OCI-LY1 (cell line): ENCODE data around the gene MRI1.

ENCODE experiments used
- H2AFZ ChIP-seq: fragments of 200-600 bp; sonication (generic), shearing (Covaris generic); 2 replicates; pipeline ENCODE4 v1.6.0; 2014; ENCODE audit warnings: antibody characterized with exemption, mild to moderate bottlenecking, low read length
- H3F3A ChIP-seq: fragments of 200-600 bp; sonication (generic), shearing (Covaris generic); 2 replicates; pipeline ENCODE4 v1.6.0; 2014; ENCODE audit warnings: mild to moderate bottlenecking, antibody characterized with exemption, low read length, moderate library complexity; ENCODE audit not compliant: insufficient read depth
- H3K27ac ChIP-seq: fragments of 200-600 bp; sonication (generic); 2 replicates; pipeline ENCODE4 v1.5.1; 2014; ENCODE audit warnings: low read length, mixed run types, mild to moderate bottlenecking, low read depth; ENCODE audit not compliant: poor library complexity, severe bottlenecking
- H3K27me3 ChIP-seq: fragments of 200-600 bp; sonication (generic); 2 replicates; pipeline ENCODE4 v1.6.0; 2014; ENCODE audit warnings: antibody characterized with exemption, mild to moderate bottlenecking, low read length, moderate library complexity; ENCODE audit not compliant: insufficient read depth
- H3K36me3 ChIP-seq: fragments of 200-600 bp; sonication (generic); 2 replicates; pipeline ENCODE4 v1.6.1; 2014; ENCODE audit warnings: mild to moderate bottlenecking, antibody characterized with exemption, low read length, moderate library complexity, mixed read lengths; ENCODE audit not compliant: insufficient read depth
- H3K4me1 ChIP-seq: fragments of 200-600 bp; sonication (generic); 2 replicates; pipeline ENCODE4 v1.5.1; 2014; ENCODE audit warnings: mild to moderate bottlenecking, low read length, moderate library complexity; ENCODE audit not compliant: insufficient read depth, severe bottlenecking
- H3K4me2 ChIP-seq: fragments of 200-600 bp; sonication (generic), shearing (Covaris generic); 2 replicates; pipeline ENCODE4 v1.6.1; 2014; ENCODE audit warnings: low read length
- H3K4me3 ChIP-seq: fragments of 200-600 bp; sonication (generic); 2 replicates; pipeline ENCODE4 v1.5.1; 2014; ENCODE audit warnings: low read length, low read depth, mild to moderate bottlenecking, mixed read lengths; ENCODE audit not compliant: poor library complexity, severe bottlenecking
- H3K79me2 ChIP-seq: fragments of 200-600 bp; shearing (Covaris generic); 2 replicates; pipeline ENCODE4 v1.6.1; 2016; ENCODE audit warnings: mixed run types, low read length, mixed read lengths; ENCODE audit not compliant: insufficient read depth
- H3K9ac ChIP-seq: fragments of 200-600 bp; sonication (generic), shearing (Covaris generic); 2 replicates; pipeline ENCODE4 v1.6.1; 2014; ENCODE audit warnings: mild to moderate bottlenecking, low read length, mixed read lengths
- H3K9me2 ChIP-seq: fragments of 200-600 bp; sonication (generic), shearing (Covaris generic); 2 replicates; pipeline ENCODE4 v1.6.1; 2014; ENCODE audit warnings: low read depth, mild to moderate bottlenecking, low read length, mixed read lengths
- H3K9me3 ChIP-seq: fragments of 200-600 bp; shearing (Covaris generic); 2 replicates; pipeline ENCODE4 v1.6.1; 2014; ENCODE audit warnings: low read length, mixed read lengths
- H4K20me1 ChIP-seq: fragments of 200-600 bp; sonication (generic), shearing (Covaris generic); 2 replicates; pipeline ENCODE4 v1.6.0; 2016; ENCODE audit warnings: mild to moderate bottlenecking, low read length; ENCODE audit not compliant: insufficient read depth
- CTCF ChIP-seq: fragments of 200-600 bp; sonication (generic), shearing (Covaris generic); IDR thresholded peaks from 2 replicates; pipeline ENCODE4 v1.5.1; 2017; ENCODE audit warnings: mild to moderate bottlenecking, antibody characterized with exemption, low read length, moderate library complexity, mixed read lengths
- EZH2 ChIP-seq: fragments of 200-600 bp; sonication (generic), shearing (Covaris generic); IDR thresholded peaks from 2 replicates; pipeline ENCODE4 v1.8.0; 2017; ENCODE audit warnings: borderline replicate concordance, mixed run types, mild to moderate bottlenecking, antibody characterized with exemption, low read length, moderate library complexity, mixed read lengths

The MRI1 gene

GRCh38 chr19:13764101-13764807 is at the start of gene MRI1:
Gene MRI1, plus strand, starts transcription at chr19:13764522. Its CDS starts 67 bp downstream, at chr19:13764589.
- Histone ChIP-seq H3K36me3 (peaks cover 16% of the 10 kb centered on the region), H3K27me3 (no peaks in the 10 kb centered on the region), H3K9me3 (no peaks in the 10 kb centered on the region), H4K20me1 (no peaks in the 10 kb centered on the region), H3K4me3 (peak within 1 kb of the TSS; percentile 78), H3K9ac (peak within 1 kb of the TSS; percentile 63), H2AFZ (no peak within 1 kb of the TSS), H3K27ac (no peak within 1 kb of the TSS), H3F3A (no peaks in the 10 kb centered on the region), H3K9me2 (no peaks in the 10 kb centered on the region), H3K4me1 (peaks cover 13% of the 10 kb centered on the region), H3K4me2 (peak within 1 kb of the TSS; percentile 67), H3K79me2 (no peaks in the 10 kb centered on the region)
- no peak for TF ChIP-seq EZH2
- no peak for TF ChIP-seq CTCF

GRCh38 chr19:13717194-13717643 is 47.1 kb upstream of the MRI1 start:
- Histone ChIP-seq H3K27me3 (peaks cover 13% of the 10 kb centered on the region; the same call in 1 of the 2 replicates), H3K4me1 (no peaks in the 10 kb centered on the region), H3K4me2 (no peak overlapping the region), H2AFZ (no peak overlapping the region), H3K79me2 (no peaks in the 10 kb centered on the region), H3K36me3 (no peaks in the 10 kb centered on the region; the same call in 1 of the 2 replicates), H3K9me2 (no peaks in the 10 kb centered on the region), H3F3A (no peaks in the 10 kb centered on the region), H3K4me3 (no peak overlapping the region), H3K9me3 (no peaks in the 10 kb centered on the region), H4K20me1 (no peaks in the 10 kb centered on the region), H3K27ac (no peak overlapping the region), H3K9ac (no peak overlapping the region)
- TF ChIP-seq EZH2, result no peak
- TF ChIP-seq CTCF, result no peak

- H3K4me2 ChIP-seq, result no peak overlapping the region
- H2AFZ ChIP-seq, result no peak overlapping the region
- H3K27ac ChIP-seq, result no peak overlapping the region
- no peak overlapping the region for H3K4me3 ChIP-seq
- H3K79me2 ChIP-seq, result no peaks in the 10 kb centered on the region
- H3K27me3 ChIP-seq, result peaks cover 10% of the 10 kb centered on the region; the same call in 1 of the 2 replicates
- H3K9me2 ChIP-seq, result no peaks in the 10 kb centered on the region
- H4K20me1 ChIP-seq, result no peaks in the 10 kb centered on the region
- H3K9me3 ChIP-seq, result no peaks in the 10 kb centered on the region
- TF ChIP-seq EZH2, result no peak
- peak; percentile 8; the same call in 1 of the 2 replicates for TF ChIP-seq CTCF
- H3F3A ChIP-seq, result no peaks in the 10 kb centered on the region
- H3K4me1 ChIP-seq, result no peaks in the 10 kb centered on the region
- no peak overlapping the region for H3K9ac ChIP-seq
- H3K36me3 ChIP-seq, result no peaks in the 10 kb centered on the region; the same call in 1 of the 2 replicates
Observed at GRCh38 chr19:13718733-13719132, 45.6 kb upstream of the MRI1 start.
